ENCODE results near the gene ESR1. TPM values are rescaled to one million over a fixed set of nuclear protein-coding genes. Genes with fewer than 3 reads are reported as not detected.

Gene ESR1
- total and polyA plus RNA-seq, 9 of the 15 experiments (the other 6 are each of a cell fraction or from before 2014, with no cell fraction given): 0.03 to 0.27 (median 0.08) TPM; not detected in 1

DNA sequence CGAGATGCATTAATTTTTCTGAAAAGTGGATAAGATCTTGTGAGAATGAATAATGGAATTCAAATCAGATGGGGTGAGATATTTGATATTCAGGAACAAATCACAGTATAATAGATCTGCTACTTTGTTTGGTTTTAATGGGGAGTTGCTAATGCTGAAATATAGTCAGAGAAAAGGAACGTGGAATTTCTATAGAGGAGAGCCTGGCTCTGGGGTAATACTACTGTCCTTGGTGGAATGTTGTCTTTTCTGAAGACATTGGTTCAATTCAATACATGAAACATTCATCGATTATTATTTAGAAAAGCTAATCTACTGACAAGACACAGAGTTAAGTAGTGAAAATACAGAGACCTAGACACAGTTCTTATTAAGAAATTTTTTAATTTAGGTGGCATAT is 108.6 kb downstream of the ESR1 start:
- Histone ChIP-seq H3K79me2 (ENCODE audit: control insufficient read depth, insufficient read depth, low read length) (no peaks in the 10 kb centered on the region), H3K36me3 (ENCODE audit: control insufficient read depth, insufficient read depth, low read length) (no peaks in the 10 kb centered on the region), H2AFZ (ENCODE audit: low read depth, low read length) (no peak overlapping the region), H4K20me1 (replicated peaks; ENCODE audit: control insufficient read depth, insufficient read depth, low read length) (no peaks in the 10 kb centered on the region), H3K4me2 (ENCODE audit: insufficient read depth, low read length) (no peak overlapping the region), H3K9me3 (replicated peaks; ENCODE audit: control insufficient read depth, insufficient read depth, low read depth, low read length) (no peaks in the 10 kb centered on the region; the same call in 1 of the 2 replicates), H3K4me1 (replicated peaks in 1 of 2; ENCODE audit: control insufficient read depth in 2 of 2, insufficient read depth in 2 of 2, low read length in 2 of 2) (no peaks in the 10 kb centered on the region), H3K9ac (ENCODE audit: insufficient read depth in 1 of 2, low read depth in 2 of 2, low read length in 2 of 2) (no peak overlapping the region), H3K27ac (ENCODE audit: extremely low read depth, low read depth, low read length) (no peak overlapping the region), H3K27me3 (ENCODE audit: control insufficient read depth in 2 of 2, insufficient read depth in 2 of 2, low read length in 2 of 2) (no peaks in the 10 kb centered on the region), H3K4me3 (no peak overlapping the region), H3K9me1 (ENCODE audit: control insufficient read depth, insufficient read depth, low read length) (no peaks in the 10 kb centered on the region)
- 0% methylated on average over 3 of the region's 3 CpGs for WGBS (ENCODE audit: insufficient coverage, low coverage, missing lambda C conversion rate)
- no peak for ATAC-seq
- CTCF ChIA-PET (ENCODE audit: low intra/inter-chr PET ratio): no interaction called here
- no peak for DNase-seq (ENCODE audit: extremely low read depth in 1 of 4, low spot score in 3 of 4)
- in situ Hi-C loops (cut with MboI) (loop anchor here (10.0 kb wide), 1 partner anchor 49 kb away; no protein-coding TSS in a partner anchor), intact Hi-C loops (cut with micrococcal nuclease) (no loop called here)
- POLR2A ChIA-PET: no interaction called here
- TF ChIP-seq U2AF2 (optimal IDR thresholded peaks at IDR 0.05; ENCODE audit: low read depth, low read length) (no peak), CBX2 (IDR thresholded peaks at IDR 0.05; ENCODE audit: insufficient read depth, low read length, poor library complexity, severe bottlenecking) (no peak), HLTF (IDR thresholded peaks at IDR 0.05) (no peak), TAF7 (tag; IDR thresholded peaks at IDR 0.05) (no peak), PPARD (CRISPR knock-in tag; IDR thresholded peaks at IDR 0.05) (no peak), SREBF2 (CRISPR knock-in tag; IDR thresholded peaks at IDR 0.05) (no peak), ILK (tag; IDR thresholded peaks at IDR 0.05; ENCODE audit: borderline replicate concordance, low read depth) (no peak), RBFOX2 (IDR thresholded peaks at IDR 0.05; ENCODE audit: low read depth, low read length) (no peak), ZNF77 (CRISPR knock-in tag; IDR thresholded peaks at IDR 0.05) (no peak), HNRNPK (IDR thresholded peaks at IDR 0.05; ENCODE audit: low read depth, low read length, poor library complexity, severe bottlenecking) (no peak), XRCC4 (IDR thresholded peaks at IDR 0.05; ENCODE audit: extremely low read depth, insufficient read depth, insufficient read length) (no peak)
- TF ChIP-seq, protein P1, sequence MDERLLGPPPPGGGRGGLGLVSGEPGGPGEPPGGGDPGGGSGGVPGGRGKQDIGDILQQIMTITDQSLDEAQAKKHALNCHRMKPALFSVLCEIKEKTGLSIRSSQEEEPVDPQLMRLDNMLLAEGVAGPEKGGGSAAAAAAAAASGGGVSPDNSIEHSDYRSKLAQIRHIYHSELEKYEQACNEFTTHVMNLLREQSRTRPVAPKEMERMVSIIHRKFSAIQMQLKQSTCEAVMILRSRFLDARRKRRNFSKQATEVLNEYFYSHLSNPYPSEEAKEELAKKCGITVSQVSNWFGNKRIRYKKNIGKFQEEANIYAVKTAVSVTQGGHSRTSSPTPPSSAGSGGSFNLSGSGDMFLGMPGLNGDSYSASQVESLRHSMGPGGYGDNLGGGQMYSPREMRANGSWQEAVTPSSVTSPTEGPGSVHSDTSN (CRISPR knock-in tag; IDR thresholded peaks at IDR 0.05; ENCODE audit: low read depth): no peak
- TF ChIP-seq, protein P1 (tag; conservative IDR thresholded peaks at IDR 0.05; ENCODE audit: low read depth): no peak
- TF ChIP-seq, protein P2, sequence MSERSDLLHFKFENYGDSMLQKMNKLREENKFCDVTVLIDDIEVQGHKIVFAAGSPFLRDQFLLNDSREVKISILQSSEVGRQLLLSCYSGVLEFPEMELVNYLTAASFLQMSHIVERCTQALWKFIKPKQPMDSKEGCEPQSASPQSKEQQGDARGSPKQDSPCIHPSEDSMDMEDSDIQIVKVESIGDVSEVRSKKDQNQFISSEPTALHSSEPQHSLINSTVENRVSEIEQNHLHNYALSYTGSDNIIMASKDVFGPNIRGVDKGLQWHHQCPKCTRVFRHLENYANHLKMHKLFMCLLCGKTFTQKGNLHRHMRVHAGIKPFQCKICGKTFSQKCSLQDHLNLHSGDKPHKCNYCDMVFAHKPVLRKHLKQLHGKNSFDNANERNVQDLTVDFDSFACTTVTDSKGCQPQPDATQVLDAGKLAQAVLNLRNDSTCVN (CRISPR knock-in tag; IDR thresholded peaks at IDR 0.05): no peak
- FAIRE-seq: no peak
- BruUV-seq (replicated peaks): no TSS peak
